Loucy (cell line): Measurements from ENCODE around the gene SYNJ1.

Experiments used
- CTCF ChIP-seq: fragments of 200-600 bp; sonication (generic); conservative IDR thresholded peaks from 2 replicates; pipeline ENCODE4 v1.5.1; 2014; ENCODE audit warnings: mild to moderate bottlenecking, antibody characterized with exemption, low read length
- EZH2phosphoT487 ChIP-seq: fragments of 200-600 bp; IDR thresholded peaks from 2 replicates; pipeline ENCODE4 v1.6.1; 2018; ENCODE audit warnings: antibody characterized with exemption, mild to moderate bottlenecking, moderate library complexity, borderline replicate concordance

DNA sequence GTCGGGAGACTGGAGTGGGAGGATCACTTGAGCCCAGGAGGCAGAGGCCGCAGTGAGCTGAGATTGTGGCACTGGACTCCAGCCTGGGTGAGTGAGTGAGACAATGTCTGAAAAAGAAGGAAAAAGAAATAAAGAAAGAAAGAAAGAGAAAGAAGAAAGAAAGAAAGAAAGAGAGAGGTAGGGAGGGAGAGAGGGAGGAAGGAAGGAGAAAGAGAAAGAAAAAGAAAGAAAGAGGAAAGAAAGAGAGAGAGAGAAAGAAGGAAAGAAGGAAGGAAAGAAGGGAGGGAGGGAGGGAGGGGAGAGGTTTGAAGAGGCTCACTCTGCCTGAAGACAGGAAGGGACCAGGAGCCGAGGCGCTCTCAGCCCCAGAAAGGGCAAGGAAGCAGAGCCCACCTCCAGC, 137.7 kb downstream of the SYNJ1 start:
- TF ChIP-seq CTCF (no peak), EZH2phosphoT487 (no peak)
